Left ventricle myocardium inferior (tissue), 1 donor: Measurements from ENCODE around the gene CACNB3. TPM values are rescaled to one million over a fixed set of nuclear protein-coding genes. Genes with fewer than 3 reads are reported as not detected.
"Not testable (repeated sequence)": the region's sequence is repeated elsewhere in the genome, so short reads cannot be mapped to it uniquely, and the experiment has no call there.

ENCODE experiments used
- DNase-seq: peaks from one replicate; pipeline ENCODE4 v3.0.0-alpha.2; 2020
- H3K27ac ChIP-seq: fragments of 200-600 bp; replicated peaks from 2 replicates; pipeline ENCODE4 v1.8.0; 2021
- H3K27me3 ChIP-seq: fragments of 200-600 bp; 2 replicates; pipeline ENCODE4 v1.8.0; 2021; ENCODE audit warnings: low read depth
- H3K36me3 ChIP-seq: fragments of 200-600 bp; 2 replicates; pipeline ENCODE4 v1.8.0; 2021
- H3K4me1 ChIP-seq: fragments of 200-600 bp; 2 replicates; pipeline ENCODE4 v1.8.0; 2021
- H3K4me3 ChIP-seq: fragments of 200-600 bp; 2 replicates; pipeline ENCODE4 v1.8.0; 2021; ENCODE audit warnings: mild to moderate bottlenecking, moderate library complexity
- H3K9me3 ChIP-seq: fragments of 200-600 bp; replicated peaks from 2 replicates; pipeline ENCODE4 v1.8.0; 2021
- intact Hi-C: fragments of 100-400 bp; cut with micrococcal nuclease; formaldehyde crosslinking; loops from one replicate; pipeline ENCODE4 v1.11.0; 2022
- total RNA-seq: library from RNA; stranded (reverse); fragmentation: NEBNext Ultra II Directional; extraction: Animal tissue kit (Norgen Biotek cat#: 25700); gene quantifications from one replicate; pipeline ENCODE4 v1.2.1, GENCODE V29; 2021
- TF ChIP-seq, protein P1 (sequence below): fragments of 200-600 bp; IDR thresholded peaks from 2 replicates; pipeline ENCODE4 v1.8.0; 2021; ENCODE audit warnings: antibody characterized with exemption, mild to moderate bottlenecking, borderline replicate concordance
- donor health status: DM: no; HTN: yes; CAD: no; lungs with severe emphysema.

Gene CACNB3
- total RNA-seq, 1 donor from 2014 or later, result 4.8 TPM

DNA sequence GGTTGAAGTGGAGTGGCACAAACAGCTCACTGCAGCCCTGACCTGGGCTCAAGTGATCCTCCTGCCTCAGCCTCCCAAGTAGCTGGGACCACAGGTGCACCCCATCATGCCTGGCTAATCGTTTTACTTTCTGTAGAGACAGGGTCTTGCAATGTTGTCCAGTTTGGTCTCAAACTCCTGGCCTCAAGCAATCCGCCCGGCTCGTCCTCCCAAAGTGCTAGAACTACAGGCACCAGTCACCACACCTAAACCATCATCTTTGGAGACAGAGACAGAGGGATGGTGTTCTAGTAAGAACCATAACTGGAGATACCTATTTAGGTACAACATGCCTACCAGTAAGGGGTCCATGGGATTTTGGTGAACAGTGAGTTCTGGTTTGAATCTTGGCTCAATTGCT lies 36.2 kb downstream of the CACNB3 start:
- H3K4me3 ChIP-seq, result no peak overlapping the region
- no peaks in the 10 kb centered on the region for H3K9me3 ChIP-seq
- TF ChIP-seq, protein P1, sequence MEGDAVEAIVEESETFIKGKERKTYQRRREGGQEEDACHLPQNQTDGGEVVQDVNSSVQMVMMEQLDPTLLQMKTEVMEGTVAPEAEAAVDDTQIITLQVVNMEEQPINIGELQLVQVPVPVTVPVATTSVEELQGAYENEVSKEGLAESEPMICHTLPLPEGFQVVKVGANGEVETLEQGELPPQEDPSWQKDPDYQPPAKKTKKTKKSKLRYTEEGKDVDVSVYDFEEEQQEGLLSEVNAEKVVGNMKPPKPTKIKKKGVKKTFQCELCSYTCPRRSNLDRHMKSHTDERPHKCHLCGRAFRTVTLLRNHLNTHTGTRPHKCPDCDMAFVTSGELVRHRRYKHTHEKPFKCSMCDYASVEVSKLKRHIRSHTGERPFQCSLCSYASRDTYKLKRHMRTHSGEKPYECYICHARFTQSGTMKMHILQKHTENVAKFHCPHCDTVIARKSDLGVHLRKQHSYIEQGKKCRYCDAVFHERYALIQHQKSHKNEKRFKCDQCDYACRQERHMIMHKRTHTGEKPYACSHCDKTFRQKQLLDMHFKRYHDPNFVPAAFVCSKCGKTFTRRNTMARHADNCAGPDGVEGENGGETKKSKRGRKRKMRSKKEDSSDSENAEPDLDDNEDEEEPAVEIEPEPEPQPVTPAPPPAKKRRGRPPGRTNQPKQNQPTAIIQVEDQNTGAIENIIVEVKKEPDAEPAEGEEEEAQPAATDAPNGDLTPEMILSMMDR, result no peak
- peaks cover 31% of the 10 kb centered on the region for H3K4me1 ChIP-seq
- H3K27ac ChIP-seq, result no peak overlapping the region
- no peak for DNase-seq
- no peaks in the 10 kb centered on the region for H3K36me3 ChIP-seq
- no peaks in the 10 kb centered on the region for H3K27me3 ChIP-seq
- intact Hi-C loops, result no loop called here

DNA sequence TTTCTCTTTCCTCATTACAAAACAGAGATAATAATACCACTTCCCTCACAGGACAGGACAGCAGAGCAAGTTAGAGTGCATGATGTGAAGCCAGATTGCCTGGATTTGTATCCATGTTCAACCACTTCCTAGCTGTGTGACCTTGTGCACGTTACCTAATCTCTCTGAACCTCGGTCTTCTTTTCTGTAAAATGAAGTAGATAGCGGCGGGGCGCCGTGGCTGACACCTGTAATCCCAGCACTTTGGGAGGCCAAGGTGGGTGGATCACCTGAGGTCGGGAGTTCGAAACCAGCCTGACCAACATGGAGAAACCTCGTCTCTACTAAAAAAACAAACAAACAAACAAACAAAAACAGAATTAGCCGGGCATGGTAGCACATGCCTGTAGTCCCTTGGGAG lies 36.6 kb downstream of the CACNB3 start:
- not testable (repeated sequence) for DNase-seq, H3K27ac ChIP-seq, H3K4me3 ChIP-seq, H3K36me3 ChIP-seq, H3K9me3 ChIP-seq, H3K27me3 ChIP-seq
- H3K4me1 ChIP-seq, result peaks cover 28% of the 10 kb centered on the region
- intact Hi-C loops, result loop anchor here (5.0 kb wide), 1 partner anchor 37 kb away; no protein-coding TSS in a partner anchor

DNA sequence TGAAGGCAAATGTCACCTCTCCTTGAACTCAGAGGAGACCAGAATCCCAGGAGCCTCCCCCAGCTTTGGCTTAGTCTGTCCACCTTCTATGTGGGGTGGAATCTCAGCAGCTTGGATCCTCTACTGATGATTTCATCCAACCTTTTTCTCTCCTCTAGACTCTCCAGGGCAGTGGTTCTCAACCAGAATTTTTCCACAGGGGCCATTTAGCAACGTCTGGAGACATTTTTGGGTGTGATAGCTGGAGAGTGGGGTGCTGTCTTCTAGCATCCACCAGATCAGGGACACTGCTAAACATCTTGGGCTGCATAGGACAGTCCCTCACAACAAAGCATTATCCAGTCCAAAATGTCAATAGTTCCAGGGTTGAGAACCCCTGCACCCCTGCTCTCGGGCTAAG lies 38.1 kb downstream of the CACNB3 start:
- no peak for DNase-seq
- TF ChIP-seq, protein P1, result no peak
- intact Hi-C loops, result loop anchor here (5.0 kb wide), 1 partner anchor 36 kb away; no protein-coding TSS in a partner anchor
- Histone ChIP-seq H3K9me3 (no peaks in the 10 kb centered on the region), H3K36me3 (no peaks in the 10 kb centered on the region), H3K27me3 (no peaks in the 10 kb centered on the region), H3K4me1 (peaks cover 13% of the 10 kb centered on the region), H3K4me3 (no peak overlapping the region), H3K27ac (no peak overlapping the region)

DNA sequence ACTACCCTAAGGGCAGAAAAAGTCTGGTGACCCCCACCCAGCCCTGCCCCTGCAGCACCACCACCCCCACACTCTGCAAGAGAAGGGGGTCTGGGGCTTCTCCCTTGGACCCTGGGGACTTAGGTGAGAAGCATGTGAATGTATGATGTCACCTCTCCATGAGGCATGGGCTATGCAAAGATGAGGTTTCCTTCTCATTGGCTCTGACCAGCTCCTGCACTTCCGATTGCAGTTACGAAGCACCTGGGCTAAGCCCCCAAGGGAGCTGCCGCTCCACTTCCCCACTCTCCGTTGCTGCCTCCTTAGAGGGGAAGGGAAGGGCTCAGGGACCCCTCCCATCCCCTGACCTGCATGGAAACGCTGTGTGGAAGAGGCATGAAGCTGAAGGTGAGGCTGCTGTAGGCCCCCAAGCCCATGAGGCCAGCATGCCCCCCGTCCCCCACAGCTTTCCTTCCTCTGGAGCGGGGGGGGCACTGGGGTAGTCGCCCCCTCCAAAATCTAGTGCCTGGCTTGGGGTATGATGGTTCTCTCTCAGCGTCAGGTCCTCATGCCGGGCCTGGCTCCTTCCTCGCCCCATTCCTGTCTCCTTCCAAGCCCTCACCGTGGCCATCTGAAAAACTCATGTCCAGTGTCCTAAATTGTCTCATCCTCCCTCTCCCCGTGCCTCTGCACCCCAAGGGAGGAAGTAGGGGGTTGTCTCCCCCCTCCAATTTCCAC lies 39.1 kb downstream of the CACNB3 start:
- TF ChIP-seq, protein P1, result no peak
- no peak for DNase-seq
- Histone ChIP-seq H3K36me3 (no peaks in the 10 kb centered on the region), H3K4me1 (peaks cover 7% of the 10 kb centered on the region), H3K4me3 (no peak overlapping the region), H3K27me3 (no peaks in the 10 kb centered on the region), H3K9me3 (no peaks in the 10 kb centered on the region), H3K27ac (no peak overlapping the region)
- intact Hi-C loops, result loop anchor here (5.0 kb wide), 1 partner anchor 35 kb away; no protein-coding TSS in a partner anchor

DNA sequence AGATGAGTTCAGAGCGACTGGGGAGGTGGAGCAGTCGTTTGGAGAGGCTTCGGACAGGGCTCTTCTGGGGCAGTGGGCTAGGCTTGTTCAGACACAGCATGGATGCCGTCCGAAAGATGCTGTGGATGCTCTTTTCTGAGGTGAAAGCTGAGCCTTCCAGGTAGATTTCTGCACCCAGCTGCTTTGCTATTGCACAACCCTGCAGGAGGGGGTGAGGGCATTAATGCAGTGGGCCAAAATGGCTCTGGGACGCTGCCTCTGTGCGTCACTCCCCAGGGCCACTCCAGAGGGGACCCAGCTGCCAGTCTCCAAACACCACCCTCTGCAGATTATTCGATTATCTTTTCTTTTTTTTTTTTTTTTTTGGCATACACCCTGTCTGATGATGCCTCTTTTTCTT lies 39.7 kb downstream of the CACNB3 start:
- intact Hi-C loops, result loop anchor here (5.0 kb wide), 1 partner anchor 34 kb away; no protein-coding TSS in a partner anchor
- TF ChIP-seq, protein P1, result no peak

DNA sequence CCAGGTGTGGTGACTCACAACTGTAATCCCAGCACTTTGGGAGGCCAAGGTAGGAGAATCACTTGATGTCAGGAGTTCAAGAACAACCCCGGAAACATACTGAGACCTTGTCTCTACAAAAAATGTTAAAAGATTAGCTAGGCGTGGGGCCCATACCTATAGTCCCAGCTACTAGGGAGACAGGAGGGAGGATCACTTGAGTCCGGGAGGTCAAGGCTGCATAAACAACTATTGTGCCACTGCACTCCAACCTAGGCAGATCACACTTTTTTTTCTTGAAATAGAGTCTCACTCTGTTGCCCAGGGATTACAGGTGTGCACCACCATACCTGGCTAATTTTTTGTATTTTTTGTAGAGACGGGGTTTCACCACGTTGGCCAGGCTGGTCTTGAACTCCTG lies 41.3 kb downstream of the CACNB3 start:
- H3K4me1 ChIP-seq, result no peaks in the 10 kb centered on the region
- no peak overlapping the region for H3K4me3 ChIP-seq
- no peaks in the 10 kb centered on the region for H3K36me3 ChIP-seq
- TF ChIP-seq, protein P1, result no peak
- intact Hi-C loops, result loop anchor here (5.0 kb wide), 1 partner anchor 33 kb away; no protein-coding TSS in a partner anchor
- no peak for DNase-seq
- no peaks in the 10 kb centered on the region for H3K9me3 ChIP-seq
- H3K27ac ChIP-seq, result no peak overlapping the region
- H3K27me3 ChIP-seq, result peaks cover 4% of the 10 kb centered on the region

More for the DNA sequence above, 39.7 kb downstream of the CACNB3 start:
- no peak for DNase-seq
- no peak overlapping the region for H3K27ac ChIP-seq
- H3K4me3 ChIP-seq, result no peak overlapping the region
- no peaks in the 10 kb centered on the region for H3K9me3 ChIP-seq
- no peaks in the 10 kb centered on the region for H3K36me3 ChIP-seq
- H3K27me3 ChIP-seq, result no peaks in the 10 kb centered on the region
- H3K4me1 ChIP-seq, result peaks cover 1% of the 10 kb centered on the region

DNA sequence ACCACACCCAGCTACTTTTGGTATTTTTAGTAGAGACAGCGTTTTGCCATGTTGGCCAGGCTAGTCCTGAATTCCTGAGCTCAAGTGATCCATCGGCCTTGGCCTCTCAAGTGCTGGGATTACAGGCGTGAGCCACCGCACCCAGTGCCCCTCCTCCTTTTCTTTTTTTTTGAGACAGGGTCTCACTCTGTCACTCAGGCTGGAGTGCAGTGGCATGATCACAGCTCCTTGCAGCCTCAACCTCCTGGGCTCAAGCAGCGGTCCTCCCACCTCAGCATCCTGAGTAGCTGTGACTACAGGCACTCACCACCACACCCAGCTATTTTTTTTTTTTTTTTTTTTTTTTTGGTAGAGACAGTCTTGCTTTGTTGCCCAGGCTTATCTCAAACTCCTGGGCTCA lies 41.9 kb downstream of the CACNB3 start:
- H3K9me3 ChIP-seq, H3K4me3 ChIP-seq, DNase-seq, H3K4me1 ChIP-seq, H3K36me3 ChIP-seq, intact Hi-C loops, H3K27ac ChIP-seq, H3K27me3 ChIP-seq: not testable (repeated sequence)
